Tibial nerve (tissue), 3 donors: ENCODE data around the gene IRAK1.

Source experiments
- POLR2A ChIP-seq, 2 donors: fragments of 450-650 bp; IDR thresholded peaks; one replicate each; pipeline ENCODE4 v1.6.1; 2017; ENCODE audit warnings: antibody characterized with exemption in 2 of 2, mild to moderate bottlenecking in 2 of 2, moderate library complexity in 2 of 2
- TF ChIP-seq, protein P1 (sequence below), 5 experiments: fragments of 200-600 bp in 3 of 5; fragments of 450-650 bp in 2 of 5; sonication (generic) in 3 of 5; IDR thresholded peaks; one replicate each; pipeline ENCODE4 v1.5.1; 2016 to 2019; ENCODE audit warnings: antibody characterized with exemption in 5 of 5, mild to moderate bottlenecking in 3 of 5, moderate library complexity in 2 of 5

GRCh38 chrX:153966841-153967535 is 52.7 kb downstream of the IRAK1 start:
- TF ChIP-seq, protein P1, sequence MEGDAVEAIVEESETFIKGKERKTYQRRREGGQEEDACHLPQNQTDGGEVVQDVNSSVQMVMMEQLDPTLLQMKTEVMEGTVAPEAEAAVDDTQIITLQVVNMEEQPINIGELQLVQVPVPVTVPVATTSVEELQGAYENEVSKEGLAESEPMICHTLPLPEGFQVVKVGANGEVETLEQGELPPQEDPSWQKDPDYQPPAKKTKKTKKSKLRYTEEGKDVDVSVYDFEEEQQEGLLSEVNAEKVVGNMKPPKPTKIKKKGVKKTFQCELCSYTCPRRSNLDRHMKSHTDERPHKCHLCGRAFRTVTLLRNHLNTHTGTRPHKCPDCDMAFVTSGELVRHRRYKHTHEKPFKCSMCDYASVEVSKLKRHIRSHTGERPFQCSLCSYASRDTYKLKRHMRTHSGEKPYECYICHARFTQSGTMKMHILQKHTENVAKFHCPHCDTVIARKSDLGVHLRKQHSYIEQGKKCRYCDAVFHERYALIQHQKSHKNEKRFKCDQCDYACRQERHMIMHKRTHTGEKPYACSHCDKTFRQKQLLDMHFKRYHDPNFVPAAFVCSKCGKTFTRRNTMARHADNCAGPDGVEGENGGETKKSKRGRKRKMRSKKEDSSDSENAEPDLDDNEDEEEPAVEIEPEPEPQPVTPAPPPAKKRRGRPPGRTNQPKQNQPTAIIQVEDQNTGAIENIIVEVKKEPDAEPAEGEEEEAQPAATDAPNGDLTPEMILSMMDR (IDR thresholded peaks at IDR 0.05) = no peak
- TF ChIP-seq POLR2A (IDR thresholded peaks at IDR 0.05) = no peak
